SK-N-SH treated with all-trans-retinoic acid at 6 μM for 48 hours (cell line): ENCODE data around the gene ATG4C.

Source experiments
- ATAC-seq: fragments of 200-7000 bp; cut with Tn5 transposase; 3 replicates; pipeline ENCODE4 v1.9.1; 2020; ENCODE audit warnings: mild to moderate bottlenecking, moderate library complexity
- ARNTL ChIP-seq: fragments of 450-650 bp; formaldehyde crosslinking; IDR thresholded peaks from 2 replicates; pipeline ENCODE4 v1.5.0; 2020; ENCODE audit warnings: low read depth, mild to moderate bottlenecking, moderate library complexity, borderline replicate concordance
- BACH2 ChIP-seq: fragments of 250-450 bp; sonication (Bioruptor Pico); IDR thresholded peaks from 2 replicates; pipeline ENCODE4 v1.9.0; 2021; ENCODE audit warnings: mild to moderate bottlenecking, borderline replicate concordance
- CSDC2 ChIP-seq: fragments of 250-450 bp; sonication (Bioruptor Pico); IDR thresholded peaks from 2 replicates; pipeline ENCODE4 v1.5.0; 2020; ENCODE audit warnings: mild to moderate bottlenecking, moderate library complexity
- CSRNP3 ChIP-seq: fragments of 250-450 bp; sonication (Bioruptor Pico); IDR thresholded peaks from 2 replicates; pipeline ENCODE4 v1.5.1; 2021; ENCODE audit warnings: mild to moderate bottlenecking, moderate library complexity
- ESRRG ChIP-seq: fragments of 250-450 bp; sonication (Bioruptor Pico); IDR thresholded peaks from 2 replicates; pipeline ENCODE4 v1.6.1; 2021; ENCODE audit warnings: mild to moderate bottlenecking
- GLIS3 ChIP-seq: fragments of 250-450 bp; sonication (Bioruptor Pico); IDR thresholded peaks from 2 replicates; pipeline ENCODE4 v1.5.0; 2020; ENCODE audit warnings: mild to moderate bottlenecking, moderate library complexity
- OSR1 ChIP-seq: fragments of 250-450 bp; sonication (Bioruptor Pico); IDR thresholded peaks from 2 replicates; pipeline ENCODE4 v1.8.0; 2022; ENCODE audit warnings: moderate library complexity, mild to moderate bottlenecking, inconsistent platforms
- RARB ChIP-seq: fragments of 250-450 bp; sonication (Bioruptor Pico); IDR thresholded peaks from 2 replicates; pipeline ENCODE4 v1.8.0; 2021; ENCODE audit warnings: mild to moderate bottlenecking, moderate library complexity
- SNAI2 ChIP-seq: fragments of 250-450 bp; sonication (Bioruptor Pico); IDR thresholded peaks from 2 replicates; pipeline ENCODE4 v1.5.0; 2020; ENCODE audit warnings: mild to moderate bottlenecking, moderate library complexity
- TCF4 ChIP-seq: fragments of 250-450 bp; sonication (Bioruptor Pico); IDR thresholded peaks from 2 replicates; pipeline ENCODE4 v1.8.0; 2021; ENCODE audit warnings: mild to moderate bottlenecking, moderate library complexity, borderline replicate concordance
- TOX ChIP-seq: fragments of 250-450 bp; sonication (Bioruptor Pico); IDR thresholded peaks from 2 replicates; pipeline ENCODE4 v1.8.0; 2021; ENCODE audit warnings: mild to moderate bottlenecking, moderate library complexity, borderline replicate concordance
- TSHZ2 ChIP-seq: fragments of 250-450 bp; sonication (Bioruptor Pico); IDR thresholded peaks from 2 replicates; pipeline ENCODE4 v1.5.0; 2020; ENCODE audit warnings: mild to moderate bottlenecking, moderate library complexity
- ZC3H10 ChIP-seq: fragments of 250-450 bp; sonication (Bioruptor Pico); IDR thresholded peaks from 2 replicates; pipeline ENCODE4 v1.5.1; 2021; ENCODE audit warnings: mild to moderate bottlenecking, moderate library complexity
- ZFP3 ChIP-seq: fragments of 250-450 bp; sonication (Bioruptor Pico); IDR thresholded peaks from 2 replicates; pipeline ENCODE4 v1.5.0; 2020; ENCODE audit warnings: mild to moderate bottlenecking, moderate library complexity
- ZFP30 ChIP-seq: fragments of 450-650 bp; formaldehyde crosslinking; IDR thresholded peaks from 2 replicates; pipeline ENCODE4 v1.5.0; 2022; ENCODE audit warnings: mild to moderate bottlenecking, moderate library complexity
- ZNF565 ChIP-seq: fragments of 450-650 bp; formaldehyde crosslinking; conservative IDR thresholded peaks from 2 replicates; pipeline ENCODE4 v1.5.0; 2020; ENCODE audit warnings: low read depth, mild to moderate bottlenecking, moderate library complexity
- ZNF70 ChIP-seq: fragments of 450-650 bp; formaldehyde crosslinking; IDR thresholded peaks from 2 replicates; pipeline ENCODE4 v1.5.0; 2020; ENCODE audit warnings: mild to moderate bottlenecking, moderate library complexity
- ZNF8 ChIP-seq: fragments of 450-650 bp; formaldehyde crosslinking; IDR thresholded peaks from 2 replicates; pipeline ENCODE4 v1.5.0; 2020; ENCODE audit warnings: mild to moderate bottlenecking, moderate library complexity
- TF ChIP-seq, protein P1 (sequence below): fragments of 250-450 bp; sonication (Bioruptor Pico); IDR thresholded peaks from 2 replicates; pipeline ENCODE4 v1.8.0; 2021; ENCODE audit warnings: low read depth, mild to moderate bottlenecking, moderate library complexity, borderline replicate concordance
- TF ChIP-seq, protein P2 (sequence below): fragments of 250-450 bp; sonication (Bioruptor Pico); IDR thresholded peaks from 2 replicates; pipeline ENCODE4 v1.8.0; 2020; ENCODE audit warnings: mild to moderate bottlenecking, moderate library complexity, borderline replicate concordance

ATG4C gene

GRCh38 chr1:62876535-62876934 lies 92.6 kb downstream of the ATG4C start:
- no peak for ATAC-seq

DNA sequence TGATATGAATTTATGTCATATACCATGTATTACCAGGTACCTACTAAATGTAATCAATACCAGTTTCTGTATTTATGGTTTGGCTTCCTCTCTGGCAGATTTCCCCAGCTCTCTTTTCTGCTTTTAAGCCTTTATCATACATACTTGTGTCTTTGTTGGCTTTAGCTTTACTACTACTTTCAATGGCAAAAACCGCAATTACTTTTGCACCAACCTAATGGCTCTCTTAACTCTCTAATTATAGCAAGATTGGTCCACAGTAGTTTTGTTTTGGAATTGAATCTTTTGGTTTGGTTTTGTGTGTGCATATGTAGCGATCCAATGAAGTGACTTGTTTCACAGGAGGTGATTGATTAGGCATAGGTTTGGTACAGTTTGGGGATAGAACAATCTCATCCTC lies 93.6 kb downstream of the ATG4C start:
- no peak for ATAC-seq
- no peak for TF ChIP-seq ARNTL (CRISPR knock-in tag)
- TF ChIP-seq, protein P1, sequence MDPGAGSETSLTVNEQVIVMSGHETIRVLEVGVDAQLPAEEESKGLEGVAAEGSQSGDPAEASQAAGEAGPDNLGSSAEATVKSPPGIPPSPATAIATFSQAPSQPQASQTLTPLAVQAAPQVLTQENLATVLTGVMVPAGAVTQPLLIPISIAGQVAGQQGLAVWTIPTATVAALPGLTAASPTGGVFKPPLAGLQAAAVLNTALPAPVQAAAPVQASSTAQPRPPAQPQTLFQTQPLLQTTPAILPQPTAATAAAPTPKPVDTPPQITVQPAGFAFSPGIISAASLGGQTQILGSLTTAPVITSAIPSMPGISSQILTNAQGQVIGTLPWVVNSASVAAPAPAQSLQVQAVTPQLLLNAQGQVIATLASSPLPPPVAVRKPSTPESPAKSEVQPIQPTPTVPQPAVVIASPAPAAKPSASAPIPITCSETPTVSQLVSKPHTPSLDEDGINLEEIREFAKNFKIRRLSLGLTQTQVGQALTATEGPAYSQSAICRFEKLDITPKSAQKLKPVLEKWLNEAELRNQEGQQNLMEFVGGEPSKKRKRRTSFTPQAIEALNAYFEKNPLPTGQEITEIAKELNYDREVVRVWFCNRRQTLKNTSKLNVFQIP (CRISPR knock-in tag) = no peak

More at GRCh38 chr1:62876535-62876934, 92.6 kb downstream of the ATG4C start:
- TF ChIP-seq CSRNP3 (CRISPR knock-in tag) (no peak), SNAI2 (CRISPR knock-in tag) (no peak), CSDC2 (no peak), TSHZ2 (CRISPR knock-in tag) (no peak), BACH2 (CRISPR knock-in tag) (no peak), TOX (CRISPR knock-in tag) (no peak), ZNF565 (CRISPR knock-in tag) (no peak), ZNF70 (CRISPR knock-in tag) (no peak), ZNF8 (CRISPR knock-in tag) (no peak), ARNTL (CRISPR knock-in tag) (no peak)
- TF ChIP-seq, protein P1 (CRISPR knock-in tag) = no peak

DNA sequence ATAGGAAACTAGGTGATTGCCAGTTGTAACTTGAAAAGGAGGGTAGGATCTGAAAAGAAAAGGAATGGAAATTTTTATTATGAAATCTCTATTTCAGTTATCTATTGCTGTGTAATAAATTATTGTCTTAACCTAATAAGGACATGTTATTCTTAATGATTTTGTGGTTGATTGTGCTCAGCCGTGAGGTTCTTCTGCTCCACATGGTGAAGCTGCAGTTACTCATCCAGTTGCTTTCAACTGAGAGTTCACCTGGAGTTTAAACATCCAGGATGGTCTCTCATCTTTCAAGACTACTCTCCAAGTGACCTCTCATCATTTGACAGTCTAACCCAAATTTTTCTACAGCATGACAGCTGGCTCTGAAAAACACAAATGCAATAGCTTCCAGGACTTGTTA lies 96.0 kb downstream of the ATG4C start:
- no peak for ATAC-seq
- TF ChIP-seq, protein P1 (CRISPR knock-in tag) = no peak
- TF ChIP-seq ZFP3 (CRISPR knock-in tag) (no peak), ARNTL (CRISPR knock-in tag) (no peak), BACH2 (CRISPR knock-in tag) (no peak), ESRRG (CRISPR knock-in tag) (no peak), ZFP30 (CRISPR knock-in tag) (no peak), RARB (no peak), TSHZ2 (CRISPR knock-in tag) (no peak), TOX (CRISPR knock-in tag) (no peak), ZNF8 (CRISPR knock-in tag) (no peak), ZNF70 (CRISPR knock-in tag) (no peak), TCF4 (CRISPR knock-in tag) (no peak), ZC3H10 (CRISPR knock-in tag) (no peak), GLIS3 (CRISPR knock-in tag) (no peak), OSR1 (no peak)
- TF ChIP-seq, protein P2, sequence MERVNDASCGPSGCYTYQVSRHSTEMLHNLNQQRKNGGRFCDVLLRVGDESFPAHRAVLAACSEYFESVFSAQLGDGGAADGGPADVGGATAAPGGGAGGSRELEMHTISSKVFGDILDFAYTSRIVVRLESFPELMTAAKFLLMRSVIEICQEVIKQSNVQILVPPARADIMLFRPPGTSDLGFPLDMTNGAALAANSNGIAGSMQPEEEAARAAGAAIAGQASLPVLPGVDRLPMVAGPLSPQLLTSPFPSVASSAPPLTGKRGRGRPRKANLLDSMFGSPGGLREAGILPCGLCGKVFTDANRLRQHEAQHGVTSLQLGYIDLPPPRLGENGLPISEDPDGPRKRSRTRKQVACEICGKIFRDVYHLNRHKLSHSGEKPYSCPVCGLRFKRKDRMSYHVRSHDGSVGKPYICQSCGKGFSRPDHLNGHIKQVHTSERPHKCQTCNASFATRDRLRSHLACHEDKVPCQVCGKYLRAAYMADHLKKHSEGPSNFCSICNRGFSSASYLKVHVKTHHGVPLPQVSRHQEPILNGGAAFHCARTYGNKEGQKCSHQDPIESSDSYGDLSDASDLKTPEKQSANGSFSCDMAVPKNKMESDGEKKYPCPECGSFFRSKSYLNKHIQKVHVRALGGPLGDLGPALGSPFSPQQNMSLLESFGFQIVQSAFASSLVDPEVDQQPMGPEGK (CRISPR knock-in tag) = no peak
